H1 (cell line): ENCODE data around the gene FCER2. TPM values are rescaled to one million over a fixed set of nuclear protein-coding genes. Genes with fewer than 3 reads are reported as not detected.

Experiments
- CTCF ChIA-PET: fragments of 300-600 bp; sonication (Branson Sonifier 250); formaldehyde crosslinking; loops from one replicate; lab custom pipeline; 2021; ENCODE audit not compliant: partially characterized antibody; lab: Charles Lee
- POLR2A ChIA-PET: fragments of 300-600 bp; sonication (Branson Sonifier 250); formaldehyde crosslinking; loops from one replicate; lab custom pipeline; 2021; ENCODE audit warnings: inconsistent platforms; ENCODE audit not compliant: partially characterized antibody; lab: Charles Lee
- DNase-seq, 2 experiments: peaks; one replicate each; pipeline versions ENCODE4 v3.0.0 to v3.0.0-alpha.2; 2010 to 2022; ENCODE audit warnings: low spot score in 2 of 2, low read depth in 1 of 2, mixed read lengths in 1 of 2
- FAIRE-seq: peaks from 2 replicates; lab custom pipeline; 2011; peaks lifted over from hg19 to GRCh38; lab: Jason Lieb, UNC
- H2AFZ ChIP-seq: 2 replicates; pipeline ENCODE4 v1.8.1; 2012; ENCODE audit warnings: low read length, inconsistent platforms
- H2AK5ac ChIP-seq: 2 replicates; pipeline ENCODE4 v1.6.1; 2013; ENCODE audit warnings: low read depth, low read length
- H2BK120ac ChIP-seq: replicated peaks from 2 replicates; pipeline ENCODE3; 2013; ENCODE audit warnings: low read depth, low read length, inconsistent platforms
- H2BK12ac ChIP-seq: 2 replicates; pipeline ENCODE4 v1.6.1; 2013; ENCODE audit warnings: low read depth, low read length
- H2BK15ac ChIP-seq: 2 replicates; pipeline ENCODE4 v1.6.1; 2013; ENCODE audit warnings: low read length
- H2BK20ac ChIP-seq: 2 replicates; pipeline ENCODE4 v1.6.1; 2013; ENCODE audit warnings: low read length
- H2BK5ac ChIP-seq: 2 replicates; pipeline ENCODE4 v1.6.1; 2013; ENCODE audit warnings: low read depth, low read length
- H3K14ac ChIP-seq: 2 replicates; pipeline ENCODE4 v1.6.1; 2013; ENCODE audit warnings: inconsistent platforms; ENCODE audit not compliant: insufficient read length
- H3K18ac ChIP-seq: 2 replicates; pipeline ENCODE4 v1.6.1; 2013; ENCODE audit warnings: low read length; ENCODE audit errors: extremely low read depth
- H3K23ac ChIP-seq: 2 replicates; pipeline ENCODE4 v1.6.1; 2013; ENCODE audit warnings: inconsistent platforms; ENCODE audit not compliant: insufficient read length
- H3K23me2 ChIP-seq: 2 replicates; pipeline ENCODE4 v1.6.1; 2013; ENCODE audit warnings: low read depth, low read length
- H3K27ac ChIP-seq: 2 replicates; pipeline ENCODE4 v1.6.1; 2011; ENCODE audit warnings: low read depth, low read length, inconsistent platforms
- H3K27me3 ChIP-seq, 4 experiments: replicated peaks in 1 of 4; 1 replicate in 1 of 4; 2 replicates in 3 of 4; pipeline versions ENCODE4 v1.6.1 to v1.8.1; 2011 to 2013; ENCODE audit warnings: low read length in 3 of 4, mild to moderate bottlenecking in 3 of 4, inconsistent platforms in 2 of 4, mixed read lengths in 2 of 4, moderate library complexity in 1 of 4; ENCODE audit not compliant: control insufficient read depth in 3 of 4, insufficient read depth in 3 of 4; ENCODE audit errors: extremely low read depth in 1 of 4
- H3K36me3 ChIP-seq, 4 experiments: 2 replicates each; pipeline versions ENCODE4 v1.6.1 to v1.8.1; 2011 to 2013; ENCODE audit warnings: mild to moderate bottlenecking in 4 of 4, low read length in 3 of 4, moderate library complexity in 2 of 4, control low read depth in 1 of 4, inconsistent platforms in 1 of 4; ENCODE audit not compliant: insufficient read depth in 4 of 4, control insufficient read depth in 2 of 4
- H3K4ac ChIP-seq: replicated peaks from 2 replicates; pipeline ENCODE3; 2013; ENCODE audit warnings: low read length, low read depth, mixed read lengths, inconsistent platforms; ENCODE audit not compliant: insufficient read length
- H3K4me1 ChIP-seq, 4 experiments: replicated peaks in 1 of 4; 1 replicate in 1 of 4; 2 replicates in 3 of 4; pipeline versions ENCODE4 v1.6.1 to v1.8.1; 2011 to 2013; ENCODE audit warnings: low read length in 3 of 4, inconsistent platforms in 2 of 4, mixed read lengths in 1 of 4; ENCODE audit not compliant: insufficient read depth in 4 of 4, control insufficient read depth in 3 of 4
- H3K4me2 ChIP-seq, 2 experiments: 2 replicates each; pipeline versions ENCODE4 v1.6.1 to v1.8.1; 2011 to 2013; ENCODE audit warnings: low read depth in 2 of 2, low read length in 2 of 2, control low read depth in 1 of 2, inconsistent platforms in 1 of 2, mild to moderate bottlenecking in 1 of 2; ENCODE audit not compliant: insufficient read depth in 1 of 2
- H3K4me3 ChIP-seq, 4 experiments: fragments of 200-600, 300-600 bp in 1 of 4; sonication (generic), shearing (Covaris generic), sonication (Bioruptor Twin) in 1 of 4; 2 replicates each; pipeline versions ENCODE4 v1.5.1 to v1.8.1; 2011 to 2016; ENCODE audit warnings: low read length in 4 of 4, low read depth in 3 of 4, control low read depth in 2 of 4, inconsistent platforms in 2 of 4, mild to moderate bottlenecking in 2 of 4, mixed read lengths in 1 of 4, moderate library complexity in 1 of 4; ENCODE audit not compliant: insufficient read depth in 2 of 4; ENCODE audit errors: extremely low read depth in 1 of 4
- H3K56ac ChIP-seq: replicated peaks from 2 replicates; pipeline ENCODE3; 2013; ENCODE audit warnings: low read depth, mild to moderate bottlenecking, mixed read lengths, low read length, inconsistent platforms; ENCODE audit not compliant: insufficient read length
- H3K79me1 ChIP-seq: 2 replicates; pipeline ENCODE4 v1.6.1; 2013; ENCODE audit warnings: low read depth, low read length, control low read depth
- H3K79me2 ChIP-seq, 2 experiments: 2 replicates each; pipeline versions ENCODE4 v1.6.1 to v1.8.1; 2012 to 2013; ENCODE audit warnings: low read length in 2 of 2, mild to moderate bottlenecking in 2 of 2, inconsistent platforms in 1 of 2; ENCODE audit not compliant: insufficient read depth in 2 of 2, control insufficient read depth in 1 of 2
- H3K9ac ChIP-seq, 4 experiments: replicated peaks in 1 of 4; 1 replicate in 1 of 4; 2 replicates in 3 of 4; pipeline versions ENCODE4 v1.6.1 to v1.8.1; 2011 to 2013; ENCODE audit warnings: low read depth in 3 of 4, low read length in 3 of 4, control low read depth in 2 of 4, mild to moderate bottlenecking in 2 of 4, moderate library complexity in 2 of 4, inconsistent platforms in 1 of 4; ENCODE audit errors: extremely low read depth in 1 of 4
- H3K9me3 ChIP-seq, 2 experiments: 2 replicates each; pipeline versions ENCODE4 v1.6.1 to v1.8.1; 2012 to 2013; ENCODE audit warnings: mild to moderate bottlenecking in 2 of 2, moderate library complexity in 2 of 2, control low read depth in 1 of 2, inconsistent platforms in 1 of 2, low read depth in 1 of 2, low read length in 1 of 2, mixed read lengths in 1 of 2; ENCODE audit not compliant: insufficient read depth in 2 of 2
- H4K20me1 ChIP-seq, 2 experiments: replicated peaks in 1 of 2; 2 replicates each; pipeline versions ENCODE3 to v1.8.1; 2011 to 2013; ENCODE audit warnings: inconsistent platforms in 2 of 2, low read length in 2 of 2, mild to moderate bottlenecking in 1 of 2; ENCODE audit not compliant: insufficient read depth in 2 of 2, control insufficient read depth in 1 of 2
- H4K5ac ChIP-seq: 2 replicates; pipeline ENCODE4 v1.6.1; 2013; ENCODE audit warnings: low read length, low read depth, mixed read lengths, inconsistent platforms; ENCODE audit not compliant: insufficient read length
- H4K8ac ChIP-seq: 2 replicates; pipeline ENCODE4 v1.8.0; 2013; ENCODE audit warnings: mild to moderate bottlenecking, moderate library complexity, low read length, inconsistent platforms; ENCODE audit not compliant: insufficient read depth; ENCODE audit errors: extremely low read depth
- H4K91ac ChIP-seq: replicated peaks from 2 replicates; pipeline ENCODE3; 2013; ENCODE audit warnings: low read length, mixed read lengths, inconsistent platforms; ENCODE audit not compliant: insufficient read length
- KDM4A ChIP-seq: IDR thresholded peaks from one replicate; pipeline ENCODE4 v1.7.1; 2012; ENCODE audit warnings: low read depth, mild to moderate bottlenecking, moderate library complexity, low read length, inconsistent platforms; ENCODE audit not compliant: severe bottlenecking
- RBBP5 ChIP-seq: IDR thresholded peaks from 2 replicates; pipeline ENCODE4 v1.7.1; 2012; ENCODE audit warnings: low read depth, mild to moderate bottlenecking, inconsistent platforms, low read length, moderate library complexity, borderline replicate concordance
- YY1 ChIP-seq: IDR thresholded peaks from 2 replicates; pipeline ENCODE4 v1.6.1; 2011; ENCODE audit warnings: low read depth, mild to moderate bottlenecking, low read length
- WGBS, 2 experiments: shearing (Covaris generic) in 1 of 2; methylation state at CpG; one replicate each; pipeline versions ENCODE4 v1.1.6 to v1.1.7; 2013 to 2015; ENCODE audit warnings: low lambda C conversion rate in 2 of 2, mixed read lengths in 2 of 2, inconsistent platforms in 1 of 2, low coverage in 1 of 2, missing lambda C conversion rate in 1 of 2; ENCODE audit not compliant: insufficient replicate concordance in 2 of 2, insufficient coverage in 1 of 2, insufficient read length in 1 of 2; ENCODE audit errors: extremely low coverage in 1 of 2, missing lambda C conversion rate in 1 of 2; 5-methylcytosine and 5-hydroxymethylcytosine counted together
- polyA plus RNA-seq, 7 experiments: library from polyadenylated mRNA; depleted of rRNA in 3 of 7; stranded (reverse) in 5 of 7; unstranded in 2 of 7; fragments of >200 nt in 5 of 7; fragments of 200-250 nt in 2 of 7; gene quantifications; 1 replicate in 5 of 7; 2 replicates in 1 of 7; 4 replicates in 1 of 7; pipeline versions ENCODE4 v1.2.1 to v1.2.3, GENCODE V29; 2011 to 2013; ENCODE audit warnings: missing spikeins in 2 of 7, mixed read lengths in 2 of 7
- total RNA-seq: library from RNA; stranded (reverse); fragmentation: NEBNext Ultra II Directional; extraction: Animal tissue kit (Norgen Biotek cat#: 25700); gene quantifications from 2 replicates; pipeline ENCODE4 v1.2.1, GENCODE V29; 2021

FCER2 gene
- total and polyA plus RNA-seq, 2 of the 8 experiments (the other 6 are each of a cell fraction or from before 2014, with no cell fraction given) = 0.67 TPM; not detected in 1

- H3K9ac ChIP-seq = no peak overlapping the region
Measured at GRCh38 chr19:7742575-7742974, 40.6 kb upstream of the FCER2 start.

More at GRCh38 chr19:7742575-7742974, 40.6 kb upstream of the FCER2 start:
- H3K27ac ChIP-seq = no peak overlapping the region
- peaks cover 0 to 2% (median 0%) of the 10 kb centered on the region in 4 experiments; a peak in 1 of 7 replicates for H3K27me3 ChIP-seq
- H2BK5ac ChIP-seq = no peak overlapping the region
- H3K4me2 ChIP-seq = no peak overlapping the region
- no peak overlapping the region for H4K5ac ChIP-seq
- no peaks in the 10 kb centered on the region for H3K79me1 ChIP-seq
- no peak overlapping the region for H3K18ac ChIP-seq
- H4K20me1 ChIP-seq = no peaks in the 10 kb centered on the region
- no peak overlapping the region for H3K4me3 ChIP-seq
- H2BK15ac ChIP-seq = no peak overlapping the region
- H3K14ac ChIP-seq = no peak overlapping the region
- no peak overlapping the region for H2AFZ ChIP-seq
- H4K8ac ChIP-seq = no peak overlapping the region
- no peaks in the 10 kb centered on the region; a peak in 1 of 4 replicates for H3K9me3 ChIP-seq
- no peak overlapping the region for H3K56ac ChIP-seq
- FAIRE-seq = no peak
- no peak for DNase-seq
- H3K36me3 ChIP-seq = no peaks in the 10 kb centered on the region
- no peak for TF ChIP-seq KDM4A
- TF ChIP-seq RBBP5 = no peak
- no peak for TF ChIP-seq YY1
- no peaks in the 10 kb centered on the region for H3K79me2 ChIP-seq
- H3K4me1 ChIP-seq = peaks cover 1 to 7% (median 4%) of the 10 kb centered on the region in 4 experiments; a peak in 6 of 7 replicates
- H3K4ac ChIP-seq = no peak overlapping the region
- no peak overlapping the region for H4K91ac ChIP-seq
- WGBS, 2 experiments = 91% methylated on average over 2 of the region's 2 CpGs; no CpG with 5 or more reads in 1 of the 2 experiments
- H2AK5ac ChIP-seq = no peak overlapping the region
- ChIA-PET POLR2A (no interaction called here), CTCF (interaction anchor here (1.0 to 1.3 kb wide), 2 partner anchors 41 to 62 kb away, joined by 3 to 5 read pairs; partner anchors contain the start of gene TRAPPC5)
- no peaks in the 10 kb centered on the region for H3K23me2 ChIP-seq
- no peak overlapping the region for H2BK120ac ChIP-seq
- no peak overlapping the region for H2BK20ac ChIP-seq
- no peak overlapping the region for H2BK12ac ChIP-seq
- H3K23ac ChIP-seq = no peak overlapping the region
